HepG2 (cell line): ENCODE data around the gene NUAK1. TPM values are rescaled to one million over a fixed set of nuclear protein-coding genes. Genes with fewer than 3 reads are reported as not detected.

ENCODE experiments used
- ATAC-seq: fragments of 200-7000 bp; cut with Tn5 transposase; 3 replicates; pipeline ENCODE4 v1.9.1; 2020; ENCODE audit warnings: mild to moderate bottlenecking, moderate library complexity
- BruUV-seq: library from RNA; stranded (reverse); fragments of 400-500 nt; replicated peaks from 2 replicates; lab custom pipeline; 2021; lab: Mats Ljungman, UMichigan
- CTCF ChIA-PET: fragments of 300-600 bp; formaldehyde crosslinking; extraction: SDS; loops from one replicate; lab custom pipeline; 2021; ENCODE audit warnings: low total read pairs, inconsistent platforms, low intra/inter-chr PET ratio; lab: Yijun Ruan, JAX
- POLR2A ChIA-PET: fragments of 350-600 bp; sonication (Branson Sonifier 250); formaldehyde crosslinking; loops from one replicate; lab custom pipeline; 2020; ENCODE audit warnings: antibody characterized with exemption, inconsistent platforms; lab: Yijun Ruan, JAX
- DNase-seq: peaks from one replicate; pipeline ENCODE4 v3.0.0-alpha.2; 2015; ENCODE audit warnings: low spot score
- FAIRE-seq: peaks from 3 replicates; lab custom pipeline; 2011; peaks lifted over from hg19 to GRCh38; lab: Jason Lieb, UNC
- H2AFZ ChIP-seq: one replicate; pipeline ENCODE4 v1.6.1; 2011; ENCODE audit warnings: low read length, inconsistent platforms
- H3K27ac ChIP-seq: fragments of 300-600 bp; 3 replicates; pipeline ENCODE4 v1.8.0; 2011; ENCODE audit warnings: mixed run types, mild to moderate bottlenecking, mixed read lengths, low read length, inconsistent platforms; ENCODE audit not compliant: insufficient read depth; ENCODE audit errors: extremely low read length
- H3K27me3 ChIP-seq, 2 experiments: fragments of 200-600 bp in 1 of 2; 2 replicates in 1 of 2; 3 replicates in 1 of 2; pipeline versions ENCODE4 v1.6.0 to v1.8.0; 2011; ENCODE audit warnings: low read length in 2 of 2, mild to moderate bottlenecking in 2 of 2, moderate library complexity in 2 of 2, inconsistent platforms in 1 of 2; ENCODE audit not compliant: insufficient read depth in 2 of 2, control insufficient read depth in 1 of 2
- H3K36me3 ChIP-seq, 2 experiments: fragments of 200-600 bp in 1 of 2; replicated peaks in 1 of 2; 2 replicates in 1 of 2; 3 replicates in 1 of 2; pipeline versions ENCODE4 v1.5.1 to v1.8.0; 2011; ENCODE audit warnings: low read length in 2 of 2, inconsistent platforms in 1 of 2; ENCODE audit not compliant: insufficient read depth in 2 of 2, control insufficient read depth in 1 of 2
- H3K4me1 ChIP-seq: 2 replicates; pipeline ENCODE4 v1.5.1; 2012; ENCODE audit warnings: low read length, inconsistent platforms; ENCODE audit not compliant: insufficient read depth
- H3K4me2 ChIP-seq: 2 replicates; pipeline ENCODE4 v1.6.0; 2011; ENCODE audit warnings: low read depth, low read length, inconsistent platforms
- H3K4me3 ChIP-seq, 3 experiments: fragments of 200-600 bp in 1 of 3; sonication (generic), shearing (Covaris generic) in 1 of 3; replicated peaks in 1 of 3; 2 replicates each; pipeline ENCODE4 v1.5.1; 2011 to 2016; ENCODE audit warnings: low read length in 3 of 3, inconsistent platforms in 2 of 3, low read depth in 2 of 3, mild to moderate bottlenecking in 2 of 3, control low read depth in 1 of 3, mixed read lengths in 1 of 3; ENCODE audit not compliant: insufficient read depth in 1 of 3
- H3K79me2 ChIP-seq: one replicate; pipeline ENCODE4 v1.6.1; 2011; ENCODE audit warnings: low read length, inconsistent platforms; ENCODE audit not compliant: insufficient read depth
- H3K9ac ChIP-seq: 2 replicates; pipeline ENCODE4 v1.6.0; 2011; ENCODE audit warnings: mild to moderate bottlenecking, low read depth, low read length, inconsistent platforms; ENCODE audit not compliant: insufficient read depth
- H3K9me3 ChIP-seq: 2 replicates; pipeline ENCODE4 v1.5.1; 2012; ENCODE audit warnings: mild to moderate bottlenecking, low read length
- H4K20me1 ChIP-seq: 2 replicates; pipeline ENCODE4 v1.6.0; 2011; ENCODE audit warnings: inconsistent platforms, mild to moderate bottlenecking, low read length, moderate library complexity; ENCODE audit not compliant: insufficient read depth
- CSRNP2 ChIP-seq: sonication (generic); formaldehyde crosslinking; conservative IDR thresholded peaks from 2 replicates; pipeline ENCODE4 v1.8.0; 2022; ENCODE audit warnings: low read depth, missing genetic modification reagents
- KAT7 ChIP-seq: IDR thresholded peaks from 2 replicates; pipeline ENCODE4 v1.6.1; 2018; ENCODE audit warnings: borderline replicate concordance, missing compliant biosample characterization
- POLR2A ChIP-seq, 2 experiments: IDR thresholded peaks; 2 replicates each; pipeline ENCODE4 v1.6.1; 2011; ENCODE audit warnings: low read depth in 2 of 2, low read length in 2 of 2, mild to moderate bottlenecking in 1 of 2, moderate library complexity in 1 of 2; ENCODE audit not compliant: insufficient read depth in 1 of 2
- SNRNP70 ChIP-seq: fragments of 200-400 bp; formaldehyde crosslinking; IDR thresholded peaks from 2 replicates; pipeline ENCODE4 v1.6.1; 2017; ENCODE audit warnings: mild to moderate bottlenecking, low read depth, low read length, moderate library complexity
- SSRP1 ChIP-seq: IDR thresholded peaks from 2 replicates; pipeline ENCODE4 v1.6.1; 2016; ENCODE audit warnings: control low read depth
- TBX3 ChIP-seq: fragments of 450-650 bp; IDR thresholded peaks from 2 replicates; pipeline ENCODE4 v1.6.1; 2017; ENCODE audit warnings: antibody characterized with exemption, mild to moderate bottlenecking, inconsistent platforms, borderline replicate concordance
- THRA ChIP-seq: sonication (generic); formaldehyde crosslinking; IDR thresholded peaks from 2 replicates; pipeline ENCODE4 v1.4.0; 2020; ENCODE audit warnings: missing genetic modification reagents, borderline replicate concordance
- ZNF143 ChIP-seq: sonication (generic); formaldehyde crosslinking; IDR thresholded peaks from 2 replicates; pipeline ENCODE4 v1.4.0; 2020; ENCODE audit warnings: missing genetic modification reagents
- ZNF274 ChIP-seq: sonication (generic); formaldehyde crosslinking; IDR thresholded peaks from 2 replicates; pipeline ENCODE4 v1.5.1; 2020; ENCODE audit warnings: mild to moderate bottlenecking, missing genetic modification reagents
- ZNF329 ChIP-seq: sonication (generic); formaldehyde crosslinking; IDR thresholded peaks from 2 replicates; pipeline ENCODE4 v1.9.0; 2021; ENCODE audit warnings: low read depth, mild to moderate bottlenecking, missing genetic modification reagents
- ZNF460 ChIP-seq: sonication (generic); formaldehyde crosslinking; IDR thresholded peaks from 2 replicates; pipeline ENCODE4 v1.5.1; 2020; ENCODE audit warnings: missing genetic modification reagents, mild to moderate bottlenecking, borderline replicate concordance
- WGBS: methylation state at CpG from one replicate; pipeline ENCODE4 v1.1.6; 2017; ENCODE audit warnings: low lambda C conversion rate; 5-methylcytosine and 5-hydroxymethylcytosine counted together
- in situ Hi-C: cut with HindIII; loops from 2 replicates; pipeline ENCODE4 v1.10.0; 2017; ENCODE audit warnings: low pct_unique_long_range_greater_than_20kb; ENCODE audit not compliant: extremely low pct_ligation_motif_present
- intact Hi-C: fragments of 100-400 bp; cut with micrococcal nuclease; formaldehyde crosslinking; loops from one replicate; pipeline ENCODE4 v1.10.0; 2022; ENCODE audit not compliant: unreplicated experiment
- polyA plus RNA-seq, 8 experiments: library from polyadenylated mRNA; depleted of rRNA in 3 of 8; stranded (reverse) in 7 of 8; unstranded in 1 of 8; fragments of >200 nt; fragmentation: Illumina TruSeq in 4 of 8; extraction: Trizol in 4 of 8; gene quantifications; 2 replicates each; pipeline versions ENCODE4 v1.2.1 to v1.2.3, GENCODE V29; 2011 to 2016; ENCODE audit warnings: low read depth in 4 of 8, missing spikeins in 1 of 8, mixed read lengths in 1 of 8; ENCODE audit not compliant: insufficient read depth in 1 of 8
- total RNA-seq, 5 experiments: library from RNA; depleted of rRNA; stranded (reverse); fragments of >200 nt; fragmentation: Illumina TruSeq; extraction: Trizol; gene quantifications; 2 replicates each; pipeline ENCODE4 v1.2.3, GENCODE V29; 2016; ENCODE audit warnings: low read depth in 1 of 5

The NUAK1 gene
- total and polyA plus RNA-seq, 2 of the 13 experiments (the other 11 are each of a cell fraction or from before 2014, with no cell fraction given) = 1.7 to 1.9 TPM

- Histone ChIP-seq H3K4me2 (no peak overlapping the region), H3K9me3 (no peaks in the 10 kb centered on the region), H3K4me3 (no peak overlapping the region), H3K4me1 (no peaks in the 10 kb centered on the region), H3K9ac (no peak overlapping the region), H3K36me3 (peaks cover 0 to 2% of the 10 kb centered on the region in 2 experiments; a peak in 1 of 5 replicates), H3K27ac (no peak overlapping the region), H3K79me2 (no peaks in the 10 kb centered on the region), H3K27me3 (no peaks in the 10 kb centered on the region), H2AFZ (no peak overlapping the region), H4K20me1 (no peaks in the 10 kb centered on the region)
- BruUV-seq = no TSS peak
- TF ChIP-seq ZNF274 (CRISPR knock-in tag) (no peak), POLR2A (IDR thresholded peaks at IDR 0.05; ENCODE audit: insufficient read depth in 1 of 2, low read depth in 2 of 2, low read length in 2 of 2) (no peak), CSRNP2 (CRISPR knock-in tag) (no peak), KAT7 (CRISPR knock-in tag) (no peak), TBX3 (no peak), SSRP1 (no peak), SNRNP70 (no peak), ZNF143 (CRISPR knock-in tag) (no peak), ZNF329 (CRISPR knock-in tag) (no peak), THRA (CRISPR knock-in tag) (no peak), ZNF460 (CRISPR knock-in tag) (no peak)
- FAIRE-seq (no peak), DNase-seq (no peak), ATAC-seq (no peak)
- intact Hi-C loops = no loop called here
- in situ Hi-C loops = no loop called here
- ChIA-PET POLR2A (no interaction called here), CTCF (no interaction called here)
- 88% methylated on average over 15 of the region's 15 CpGs for WGBS
Observed at GRCh38 chr12:106067606-106068205, 71.0 kb downstream of the NUAK1 start.
